Measurements from ENCODE around the gene TMOD1. TPM values are rescaled to one million over a fixed set of nuclear protein-coding genes. Genes with fewer than 3 reads are reported as not detected.

TMOD1 gene
- total and polyA plus RNA-seq, 2 of the 8 experiments (the other 6 are each of a cell fraction or from before 2014, with no cell fraction given): 0.17 to 0.88 TPM

- H3K4me2 ChIP-seq (ENCODE audit: insufficient read depth in 1 of 2, low read depth in 2 of 2, low read length in 2 of 2): no peak overlapping the region
- no peak for DNase-seq (ENCODE audit: low read depth in 1 of 2, low spot score in 2 of 2)
- H3K4me3 ChIP-seq (ENCODE audit: extremely low read depth in 1 of 4, insufficient read depth in 2 of 4, low read depth in 3 of 4, low read length in 4 of 4): no peak overlapping the region
- peaks cover 8% of the 10 kb centered on the region; the same call in 1 of the 2 replicates for H3K79me1 ChIP-seq (ENCODE audit: low read depth, low read length)
- no peak overlapping the region for H4K8ac ChIP-seq (ENCODE audit: extremely low read depth, insufficient read depth, low read length)
- peaks cover 3 to 5% of the 10 kb centered on the region in 2 experiments for H4K20me1 ChIP-seq (replicated peaks in 1 of 2; ENCODE audit: control insufficient read depth in 1 of 2, insufficient read depth in 2 of 2, low read length in 2 of 2)
- peaks cover 0 to 11% (median 4%) of the 10 kb centered on the region in 4 experiments; a peak in 3 of 7 replicates for H3K4me1 ChIP-seq (replicated peaks in 1 of 4; ENCODE audit: control insufficient read depth in 3 of 4, insufficient read depth in 4 of 4, low read length in 3 of 4)
- no peaks in the 10 kb centered on the region for H3K27me3 ChIP-seq (replicated peaks in 1 of 4; ENCODE audit: control insufficient read depth in 3 of 4, extremely low read depth in 1 of 4, insufficient read depth in 3 of 4, low read length in 3 of 4)
- ChIA-PET POLR2A (ENCODE audit: partially characterized antibody) (interaction anchor here (2.2 kb wide), 1 partner anchor 8 kb away, joined by 6 read pairs; no protein-coding TSS in a partner anchor), CTCF (ENCODE audit: partially characterized antibody) (interaction anchor here (0.8 to 4.0 kb wide), 4 partner anchors 12 to 159 kb away, joined by 3 to 28 read pairs (median 4); no protein-coding TSS in a partner anchor)
- H4K5ac ChIP-seq (ENCODE audit: insufficient read length, low read depth, low read length): no peak overlapping the region
- no peak overlapping the region for H2AFZ ChIP-seq (ENCODE audit: low read length)
- H3K23me2 ChIP-seq (ENCODE audit: low read depth, low read length): no peaks in the 10 kb centered on the region
- H3K56ac ChIP-seq (replicated peaks; ENCODE audit: insufficient read length, low read depth, low read length): no peak overlapping the region
- H3K9ac ChIP-seq (replicated peaks in 1 of 4; ENCODE audit: extremely low read depth in 1 of 4, low read depth in 3 of 4, low read length in 3 of 4): no peak overlapping the region; a peak in 1 of 7 replicates
- H2BK12ac ChIP-seq (ENCODE audit: low read depth, low read length): no peak overlapping the region
- H3K9me3 ChIP-seq (ENCODE audit: insufficient read depth in 2 of 2, low read depth in 1 of 2, low read length in 1 of 2): peaks cover 0 to 7% of the 10 kb centered on the region in 2 experiments; a peak in 1 of 4 replicates
- H3K23ac ChIP-seq (ENCODE audit: insufficient read length): no peak overlapping the region
- H3K14ac ChIP-seq (ENCODE audit: insufficient read length): no peak overlapping the region
- H2BK15ac ChIP-seq (ENCODE audit: low read length): no peak overlapping the region
- H3K4ac ChIP-seq (replicated peaks; ENCODE audit: insufficient read length, low read depth, low read length): no peak overlapping the region
- WGBS, 2 experiments (ENCODE audit: extremely low coverage in 1 of 2, insufficient coverage in 1 of 2, insufficient read length in 1 of 2, insufficient replicate concordance in 2 of 2, low coverage in 1 of 2, low lambda C conversion rate in 2 of 2, missing lambda C conversion rate in 1 of 2): 94% methylated on average over 5 of the region's 5 CpGs; no CpG with 5 or more reads in 1 of the 2 experiments
- H2BK120ac ChIP-seq (replicated peaks; ENCODE audit: low read depth, low read length): no peak overlapping the region
- H3K27ac ChIP-seq (ENCODE audit: low read depth, low read length): no peak overlapping the region
- FAIRE-seq: no peak
- no peak overlapping the region for H4K91ac ChIP-seq (replicated peaks; ENCODE audit: insufficient read length, low read length)
- H2BK5ac ChIP-seq (ENCODE audit: low read depth, low read length): no peak overlapping the region
- H3K18ac ChIP-seq (ENCODE audit: extremely low read depth, low read length): no peak overlapping the region
- H2BK20ac ChIP-seq (ENCODE audit: low read length): no peak overlapping the region
- TF ChIP-seq TAF1 (IDR thresholded peaks at IDR 0.05; ENCODE audit: low read depth, low read length): no peak
- no peak for TF ChIP-seq NANOG (IDR thresholded peaks at IDR 0.05; ENCODE audit: insufficient read depth, low read depth, low read length, poor library complexity, severe bottlenecking)
- no peak for TF ChIP-seq SIN3A (conservative IDR thresholded peaks at IDR 0.05 in 1 of 2, IDR thresholded peaks at IDR 0.05 in 1 of 2; ENCODE audit: low read depth in 1 of 2, low read length in 2 of 2)
- TF ChIP-seq SUZ12 (IDR thresholded peaks at IDR 0.05; ENCODE audit: low read length): no peak
- peaks cover 0 to 35% (median 19%) of the 10 kb centered on the region in 4 experiments; a peak in 7 of 8 replicates for H3K36me3 ChIP-seq (ENCODE audit: control insufficient read depth in 2 of 4, insufficient read depth in 4 of 4, low read length in 3 of 4)
- H2AK5ac ChIP-seq (ENCODE audit: low read depth, low read length): no peak overlapping the region
- H3K79me2 ChIP-seq (ENCODE audit: control insufficient read depth in 1 of 2, insufficient read depth in 2 of 2, low read length in 2 of 2): peaks cover 9 to 54% of the 10 kb centered on the region in 2 experiments
Measured at GRCh38 chr9:97627624-97628023, 126.2 kb downstream of the TMOD1 start.

Data from H1 (cell line).